Choroid plexus epithelial cell (primary cell): ENCODE data around the gene WDFY2.

Source experiments
- DNase-seq: peaks from one replicate; pipeline ENCODE4 v3.0.0-alpha.2; 2010; ENCODE audit warnings: low read depth
- H3K4me3 ChIP-seq: 2 replicates; pipeline ENCODE4 v1.5.1; 2011; ENCODE audit warnings: low read depth, mild to moderate bottlenecking, control low read depth, low read length, moderate library complexity
- CTCF ChIP-seq: conservative IDR thresholded peaks from 2 replicates; pipeline ENCODE4 v1.5.1; 2011; ENCODE audit warnings: low read depth, mild to moderate bottlenecking, control low read depth, inconsistent platforms, low read length, moderate library complexity

Gene WDFY2

GRCh38 chr13:51772781-51773180 lies 188.5 kb downstream of the WDFY2 start:
- TF ChIP-seq CTCF: no peak
- no peak overlapping the region for H3K4me3 ChIP-seq
- DNase-seq: no peak

DNA sequence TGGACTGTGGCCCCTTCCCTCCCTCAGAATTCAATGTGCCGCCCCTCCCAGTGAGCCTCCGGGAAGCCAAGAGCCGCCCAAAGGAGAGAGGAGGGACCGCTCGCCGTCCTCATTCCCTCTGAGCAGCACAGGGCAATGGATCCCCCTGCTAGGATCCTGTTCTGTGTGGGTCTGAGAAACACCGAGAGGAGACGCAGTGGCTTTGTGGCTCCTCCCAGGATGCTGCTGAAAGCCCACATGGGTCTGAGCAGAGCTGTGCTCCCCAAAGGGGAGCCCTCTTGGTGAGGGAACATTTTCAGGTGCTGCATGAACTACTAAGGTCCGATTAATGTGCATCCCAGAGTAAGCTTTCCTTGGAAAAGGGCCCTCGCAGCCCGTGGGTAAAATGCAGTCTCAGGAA lies 189.3 kb downstream of the WDFY2 start:
- TF ChIP-seq CTCF: no peak
- no peak overlapping the region for H3K4me3 ChIP-seq
- DNase-seq: no peak

- no peak for TF ChIP-seq CTCF
- no peak overlapping the region for H3K4me3 ChIP-seq
- DNase-seq: no peak
Measured at GRCh38 chr13:51776179-51776578, 191.9 kb downstream of the WDFY2 start.

GRCh38 chr13:51777921-51778320 lies 193.7 kb downstream of the WDFY2 start:
- no peak for TF ChIP-seq CTCF
- no peak overlapping the region for H3K4me3 ChIP-seq
- no peak for DNase-seq

DNA sequence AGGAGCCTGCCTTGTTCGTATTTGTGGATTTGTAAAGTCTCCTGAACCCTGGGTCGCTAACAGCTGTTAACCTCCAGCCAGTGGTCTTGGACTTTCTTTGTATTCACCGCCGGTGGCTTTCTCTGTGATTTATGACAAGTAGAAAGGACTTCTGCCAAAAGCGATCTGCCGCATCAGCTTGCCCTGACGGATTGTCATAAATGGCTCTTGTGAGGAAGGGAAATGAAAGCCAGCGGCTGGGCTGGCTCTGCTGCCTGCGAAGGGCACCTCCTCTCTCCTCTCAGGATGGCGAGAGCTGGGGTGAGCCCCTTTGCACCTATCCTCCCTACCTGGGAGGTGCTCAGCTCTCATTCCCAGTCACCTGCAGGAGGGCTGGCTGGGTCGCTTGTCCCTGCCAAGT lies 194.1 kb downstream of the WDFY2 start:
- TF ChIP-seq CTCF: no peak
- DNase-seq: no peak
- H3K4me3 ChIP-seq: no peak overlapping the region

DNA sequence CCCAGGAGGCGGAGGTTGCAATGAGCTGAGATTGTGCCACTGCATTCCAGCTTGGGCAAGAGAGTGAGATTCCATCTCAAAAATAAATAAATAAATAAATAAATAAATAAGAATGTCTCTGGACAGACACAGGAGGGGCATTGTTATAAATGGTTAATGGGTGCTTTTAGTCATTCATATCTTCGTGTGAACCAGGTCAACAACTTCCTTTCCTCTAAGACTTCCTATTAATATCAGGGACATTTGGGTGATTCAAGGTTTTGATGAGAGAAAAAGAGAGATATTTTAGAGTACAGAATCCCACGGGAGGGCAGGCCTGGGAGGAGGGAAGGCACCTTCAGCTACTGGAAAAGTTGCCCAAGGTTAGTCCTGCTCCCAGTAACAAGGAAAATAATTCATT lies 195.8 kb downstream of the WDFY2 start:
- H3K4me3 ChIP-seq: no peak overlapping the region
- no peak for DNase-seq
- no peak for TF ChIP-seq CTCF

DNA sequence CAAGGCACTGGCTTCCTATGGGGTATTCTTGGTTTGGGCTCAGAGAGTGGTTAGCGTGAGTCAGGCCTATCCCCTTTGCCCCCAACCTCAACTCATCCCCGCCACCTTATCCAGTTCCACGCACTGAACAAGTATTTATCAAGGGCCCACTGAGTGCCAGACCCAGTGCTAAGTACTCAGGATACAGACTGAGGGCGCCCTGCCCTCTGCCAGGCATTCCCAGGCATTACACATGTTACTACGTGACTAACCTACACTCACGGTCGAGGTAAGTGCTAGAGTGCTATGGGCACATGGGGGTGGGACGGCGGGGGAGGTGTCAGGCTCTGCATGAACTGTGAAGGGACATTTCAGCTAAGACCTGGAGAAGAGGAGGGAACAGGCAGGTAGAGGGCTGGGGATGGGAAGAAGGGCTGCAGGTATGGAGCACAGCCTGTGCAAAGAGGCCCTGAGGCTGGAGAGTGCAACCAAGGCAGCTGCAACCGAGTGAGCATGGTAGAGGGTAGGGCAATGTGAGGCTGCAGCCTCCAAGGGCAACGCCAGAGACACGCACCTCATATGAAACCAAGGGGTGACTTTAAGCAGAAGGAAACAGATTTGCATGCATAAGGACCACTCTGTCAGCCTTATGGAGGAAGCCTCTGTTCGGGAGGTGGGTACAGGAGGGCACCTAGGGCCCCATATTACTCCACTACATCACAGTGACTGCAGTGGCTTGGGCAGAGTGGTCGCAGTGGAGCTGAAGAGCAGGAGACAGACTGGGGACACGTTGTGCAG lies 197.2 kb downstream of the WDFY2 start:
- peak; percentile 57 for DNase-seq
- peak; percentile 64 for TF ChIP-seq CTCF
- no peak overlapping the region for H3K4me3 ChIP-seq
